Psoas muscle (tissue), 8 donors: ENCODE measurements around the gene KRT7. TPM values are rescaled to one million over a fixed set of nuclear protein-coding genes. Genes with fewer than 3 reads are reported as not detected.

ENCODE experiments used
- ATAC-seq, 4 donors: fragments of 200-7000 bp; cut with Tn5 transposase; one replicate each; pipeline ENCODE4 v1.9.1; 2020; ENCODE audit warnings: moderate library complexity in 3 of 4, mild to moderate bottlenecking in 2 of 4
- DNase-seq, 2 donors: peaks; one replicate each; pipeline ENCODE4 v3.0.0-alpha.2; 2020
- H3K27ac ChIP-seq: fragments of 200-600 bp; one replicate; pipeline ENCODE4 v1.8.0; 2022
- H3K27me3 ChIP-seq, 3 donors: fragments of 200-600 bp in 1 of 3; one replicate each; pipeline versions ENCODE4 v1.6.1 to v1.8.0; 2013 to 2022; ENCODE audit warnings: low read length in 2 of 3, mild to moderate bottlenecking in 2 of 3, moderate library complexity in 1 of 3; ENCODE audit not compliant: insufficient read depth in 3 of 3
- H3K36me3 ChIP-seq, 2 donors: fragments of 200-600 bp in 1 of 2; one replicate each; pipeline versions ENCODE4 v1.6.1 to v1.8.0; 2013 to 2022; ENCODE audit warnings: low read depth in 1 of 2, mild to moderate bottlenecking in 1 of 2, moderate library complexity in 1 of 2; ENCODE audit not compliant: insufficient read depth in 1 of 2
- H3K4me1 ChIP-seq: fragments of 200-600 bp; one replicate; pipeline ENCODE4 v1.8.0; 2022
- H3K4me3 ChIP-seq: fragments of 200-600 bp; one replicate; pipeline ENCODE4 v1.8.0; 2022; ENCODE audit warnings: mild to moderate bottlenecking
- H3K9me3 ChIP-seq: fragments of 200-600 bp; one replicate; pipeline ENCODE4 v1.8.0; 2022
- WGBS, 3 donors: extraction: QIAGEN DNeasy Blood & Tissue Kit; methylation state at CpG; one replicate each; pipeline versions ENCODE4 v1.1.6 to v1.1.7; 2013; 5-methylcytosine and 5-hydroxymethylcytosine counted together
- intact Hi-C, 2 donors: fragments of 100-400 bp; cut with DNase I; formaldehyde crosslinking; loops; one replicate each; pipeline versions ENCODE4 v1.11.0 to v1.14.2; 2022
- polyA plus RNA-seq, 3 donors: library from polyadenylated mRNA; stranded (reverse); fragments of 200-250 nt; gene quantifications; one replicate each; pipeline ENCODE4 v1.2.3, GENCODE V29; 2013
- total RNA-seq, 4 donors: library from RNA; stranded (reverse); fragmentation: NEBNext Ultra II Directional in 2 of 4; extraction: Animal tissue kit (Norgen Biotek cat#: 25700) in 2 of 4; gene quantifications; one replicate each; pipeline versions ENCODE4 v1.2.1 to v1.2.4, GENCODE V29; 2021 to 2023
- TF ChIP-seq, protein P1 (sequence below): fragments of 200-600 bp; IDR thresholded peaks from one replicate; pipeline ENCODE4 v1.8.0; 2022; ENCODE audit warnings: antibody characterized with exemption
- donor health status: healthy with polysubstance abuse.
- donor health status: DM: no; HTN: no; CAD: no; lungs with moderate emphysema.
- donor health status: Bipolar disorder and iron deficiency.
- donor health status: healthy.
- donor health status: DM: yes; HTN: yes; CAD: no.
- donor health status: DM: no; HTN: no; CAD: no.
- donor health status: DM: no; HTN: no; CAD: no.
- donor health status: DM: yes; HTN: yes; CAD: no.

The KRT7 gene
- total and polyA plus RNA-seq, 7 donors, result 0.39 to 3.9 (median 1.6) TPM

DNA sequence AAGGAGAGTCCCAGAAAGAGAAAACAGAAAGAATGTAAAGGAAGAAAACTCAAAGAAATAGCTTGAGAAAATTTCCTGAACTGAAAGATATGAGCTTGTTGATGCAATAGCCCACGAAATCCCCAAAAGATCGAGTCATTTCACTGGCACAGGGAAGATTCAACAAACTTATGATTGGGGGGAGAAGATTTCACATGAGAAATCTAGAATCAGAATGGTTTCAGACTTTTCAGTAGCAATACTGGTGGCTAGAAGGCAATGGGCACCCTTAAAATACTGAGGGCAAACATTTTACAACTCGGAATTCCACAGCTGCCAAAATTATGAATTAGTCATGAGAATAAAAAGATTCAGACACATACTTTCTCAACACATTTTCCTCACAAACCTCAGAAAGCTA is 8.9 kb upstream of the KRT7 start:
- Histone ChIP-seq H3K36me3 (no peaks in the 10 kb centered on the region), H3K27ac (no peak overlapping the region), H3K4me1 (no peaks in the 10 kb centered on the region), H3K27me3 (peaks cover 0 to 27% (median 0%) of the 10 kb centered on the region in 3 donors), H3K9me3 (no peaks in the 10 kb centered on the region), H3K4me3 (no peak overlapping the region)
- 34 to 64% (median 54%) methylated on average over 3 of the region's 3 CpGs for WGBS, 3 donors
- TF ChIP-seq, protein P1, sequence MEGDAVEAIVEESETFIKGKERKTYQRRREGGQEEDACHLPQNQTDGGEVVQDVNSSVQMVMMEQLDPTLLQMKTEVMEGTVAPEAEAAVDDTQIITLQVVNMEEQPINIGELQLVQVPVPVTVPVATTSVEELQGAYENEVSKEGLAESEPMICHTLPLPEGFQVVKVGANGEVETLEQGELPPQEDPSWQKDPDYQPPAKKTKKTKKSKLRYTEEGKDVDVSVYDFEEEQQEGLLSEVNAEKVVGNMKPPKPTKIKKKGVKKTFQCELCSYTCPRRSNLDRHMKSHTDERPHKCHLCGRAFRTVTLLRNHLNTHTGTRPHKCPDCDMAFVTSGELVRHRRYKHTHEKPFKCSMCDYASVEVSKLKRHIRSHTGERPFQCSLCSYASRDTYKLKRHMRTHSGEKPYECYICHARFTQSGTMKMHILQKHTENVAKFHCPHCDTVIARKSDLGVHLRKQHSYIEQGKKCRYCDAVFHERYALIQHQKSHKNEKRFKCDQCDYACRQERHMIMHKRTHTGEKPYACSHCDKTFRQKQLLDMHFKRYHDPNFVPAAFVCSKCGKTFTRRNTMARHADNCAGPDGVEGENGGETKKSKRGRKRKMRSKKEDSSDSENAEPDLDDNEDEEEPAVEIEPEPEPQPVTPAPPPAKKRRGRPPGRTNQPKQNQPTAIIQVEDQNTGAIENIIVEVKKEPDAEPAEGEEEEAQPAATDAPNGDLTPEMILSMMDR, result no peak
- DNase-seq, result no peak
- no peak for ATAC-seq
- intact Hi-C loops, result loop anchor here in 1 of 2 donors (5.0 kb wide), 1 partner anchor 53 kb away; no protein-coding TSS in a partner anchor

DNA sequence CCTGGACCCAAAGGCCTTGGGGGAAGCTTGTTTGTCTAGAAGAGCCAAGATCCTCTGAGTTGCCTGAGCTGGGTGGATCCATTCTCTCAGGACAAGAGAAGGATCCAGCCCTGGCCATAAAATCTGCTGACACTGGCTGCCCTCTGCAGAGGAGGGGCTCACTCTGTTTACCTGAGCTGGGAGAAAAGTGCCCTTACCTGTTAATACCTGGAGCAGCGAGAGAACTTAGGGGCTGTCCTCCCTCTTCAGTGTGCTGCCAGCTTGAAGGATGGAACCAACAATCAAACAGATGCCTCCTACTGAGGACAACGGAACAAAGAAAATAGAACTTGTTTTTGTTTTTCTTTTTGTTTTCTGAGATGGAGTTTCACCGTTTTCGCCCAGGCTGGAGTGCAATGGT is 7.3 kb upstream of the KRT7 start:
- Histone ChIP-seq H3K36me3 (no peaks in the 10 kb centered on the region), H3K4me3 (no peak overlapping the region), H3K4me1 (no peaks in the 10 kb centered on the region), H3K9me3 (no peaks in the 10 kb centered on the region), H3K27ac (no peak overlapping the region), H3K27me3 (peaks cover 0 to 35% (median 0%) of the 10 kb centered on the region in 3 donors)
- TF ChIP-seq, protein P1, result no peak
- WGBS, 3 donors, result 86 to 87% (median 86%) methylated on average over 4 of the region's 4 CpGs
- DNase-seq, result no peak
- ATAC-seq, result no peak
- intact Hi-C loops, result no loop called here

DNA sequence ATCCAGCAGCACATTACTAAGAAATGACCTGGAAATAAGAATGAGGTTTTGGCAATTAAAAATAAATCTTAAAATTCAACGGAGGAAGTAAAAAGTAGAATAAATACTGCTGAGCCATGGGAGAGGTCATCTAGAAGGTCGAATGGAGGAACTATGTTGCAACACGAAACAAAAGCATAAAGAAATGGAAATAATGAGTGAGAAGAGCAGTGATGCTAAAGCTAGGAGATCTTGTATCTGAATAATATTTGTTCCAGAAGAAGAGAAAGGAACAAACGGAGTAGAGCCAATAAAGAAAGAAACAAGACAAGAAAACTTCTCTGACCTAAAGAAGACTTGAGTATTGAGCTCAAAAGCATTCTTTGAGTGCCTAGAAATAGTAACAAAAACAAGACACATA is 6.6 kb upstream of the KRT7 start:
- no peak for DNase-seq
- WGBS, 3 donors, result 61 to 71% (median 61%) methylated on average over 4 of the region's 4 CpGs
- Histone ChIP-seq H3K4me1 (no peaks in the 10 kb centered on the region), H3K27ac (no peak overlapping the region), H3K27me3 (peaks cover 0 to 34% (median 0%) of the 10 kb centered on the region in 3 donors), H3K4me3 (no peak overlapping the region), H3K36me3 (no peaks in the 10 kb centered on the region), H3K9me3 (no peaks in the 10 kb centered on the region)
- TF ChIP-seq, protein P1, result no peak
- no peak for ATAC-seq
- intact Hi-C loops, result no loop called here

- intact Hi-C loops, result loop anchor here in 1 of 2 donors (1.0 kb wide), 1 partner anchor 83 kb away; no protein-coding TSS in a partner anchor
- 79 to 83% (median 81%) methylated on average over 5 of the region's 5 CpGs for WGBS, 3 donors
- Histone ChIP-seq H3K4me1 (no peaks in the 10 kb centered on the region), H3K36me3 (no peaks in the 10 kb centered on the region), H3K9me3 (no peaks in the 10 kb centered on the region), H3K27ac (no peak overlapping the region), H3K4me3 (no peak overlapping the region), H3K27me3 (peaks cover 0 to 34% (median 1%) of the 10 kb centered on the region in 3 donors)
- ATAC-seq (no peak), DNase-seq (no peak)
- TF ChIP-seq, protein P1, result no peak
These were observed 5.4 kb upstream of the KRT7 start for GRCh38 chr12:52227606-52228166.

- H3K9me3 ChIP-seq, result no peaks in the 10 kb centered on the region
- no peak overlapping the region for H3K4me3 ChIP-seq
- whole genome bisulfite sequencing, 3 donors, result 47 to 78% (median 59%) methylated on average over 3 of the region's 3 CpGs
- no peak for ATAC-seq
- TF ChIP-seq, protein P1, result no peak
- intact Hi-C loops, result no loop called here
- H3K36me3 ChIP-seq, result no peaks in the 10 kb centered on the region
- no peak overlapping the region for H3K27ac ChIP-seq
- DNase-seq, result no peak
- peaks cover 0 to 34% (median 7%) of the 10 kb centered on the region in 3 donors for H3K27me3 ChIP-seq
- no peaks in the 10 kb centered on the region for H3K4me1 ChIP-seq
These were observed 4.7 kb upstream of the KRT7 start for GRCh38 chr12:52228366-52228765.
